Stimulated activated CD4-positive, alpha-beta T cell treated with anti-CD3 and anti-CD28 coated beads, Interleukin-2, amount 100 ng/mL, for 24 hours (primary cell): ENCODE results near the gene CCDC148.

Source experiments
- DNase-seq, 2 donors: peaks; one replicate each; pipeline ENCODE4 v3.0.0-alpha.2; 2020

Gene CCDC148

DNA sequence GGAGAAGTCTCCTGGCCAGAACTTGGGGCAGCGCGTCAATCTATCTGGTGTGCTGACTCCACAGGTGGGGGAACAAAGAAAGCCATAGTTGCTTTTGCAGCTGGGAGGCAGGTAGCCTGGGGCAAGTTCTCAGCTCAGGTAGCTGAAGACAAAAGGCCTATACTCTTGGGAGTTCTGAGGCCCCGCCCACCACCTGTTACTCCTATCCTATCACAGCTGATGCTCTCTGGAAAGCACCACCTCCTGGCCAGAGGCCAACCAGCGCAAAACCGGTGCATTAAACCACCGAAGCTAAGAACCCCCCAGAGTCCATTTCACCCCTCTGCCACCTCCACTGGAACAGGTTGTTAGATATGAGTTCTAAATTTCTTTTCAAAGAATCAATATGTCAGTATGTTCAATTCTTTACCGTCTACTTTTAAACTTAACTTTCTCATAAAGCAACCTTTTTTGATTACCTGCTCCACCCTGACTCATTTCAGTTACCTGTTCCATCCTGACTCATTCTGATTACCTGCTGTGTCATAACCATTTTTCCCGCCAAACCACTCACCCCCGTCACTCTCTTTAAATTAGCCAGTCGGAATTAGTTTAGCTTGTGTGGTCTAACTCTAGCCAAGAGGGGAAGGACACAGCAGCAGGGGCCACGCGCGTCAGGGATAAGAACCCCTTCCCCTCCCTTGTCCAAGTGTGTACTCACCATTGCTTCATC, 311.5 kb downstream of the CCDC148 start:
- no peak for DNase-seq

DNA sequence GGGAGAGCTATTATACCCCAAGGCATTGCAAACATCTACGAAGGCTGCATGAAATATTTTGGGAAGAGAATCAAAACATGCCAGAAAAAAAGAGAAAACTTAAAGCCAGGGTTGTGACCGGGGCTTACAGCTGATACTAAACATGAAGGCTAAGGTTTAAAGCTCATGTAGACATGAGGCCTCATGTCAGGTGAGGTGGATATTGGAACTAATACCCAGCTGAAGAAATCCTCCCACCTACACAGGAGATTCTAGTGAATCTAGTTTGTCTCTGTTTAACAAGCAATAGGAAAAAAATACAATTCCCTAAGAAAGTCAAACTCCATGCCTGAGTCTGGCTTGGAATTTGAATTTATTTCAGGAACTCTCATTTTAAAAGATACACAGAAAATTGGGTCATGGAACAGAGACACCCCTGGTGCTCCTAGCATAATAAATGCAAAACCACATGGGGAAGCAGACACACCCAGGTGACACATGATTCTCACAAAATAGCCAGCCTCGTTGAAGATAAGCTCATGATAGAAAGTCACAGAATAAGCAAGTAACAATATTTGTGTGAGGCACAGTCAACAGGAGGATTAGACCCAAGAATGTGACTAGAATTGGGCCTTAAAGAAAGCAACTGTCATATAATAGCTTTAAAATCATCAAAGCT, 312.7 kb downstream of the CCDC148 start:
- DNase-seq = no peak

DNA sequence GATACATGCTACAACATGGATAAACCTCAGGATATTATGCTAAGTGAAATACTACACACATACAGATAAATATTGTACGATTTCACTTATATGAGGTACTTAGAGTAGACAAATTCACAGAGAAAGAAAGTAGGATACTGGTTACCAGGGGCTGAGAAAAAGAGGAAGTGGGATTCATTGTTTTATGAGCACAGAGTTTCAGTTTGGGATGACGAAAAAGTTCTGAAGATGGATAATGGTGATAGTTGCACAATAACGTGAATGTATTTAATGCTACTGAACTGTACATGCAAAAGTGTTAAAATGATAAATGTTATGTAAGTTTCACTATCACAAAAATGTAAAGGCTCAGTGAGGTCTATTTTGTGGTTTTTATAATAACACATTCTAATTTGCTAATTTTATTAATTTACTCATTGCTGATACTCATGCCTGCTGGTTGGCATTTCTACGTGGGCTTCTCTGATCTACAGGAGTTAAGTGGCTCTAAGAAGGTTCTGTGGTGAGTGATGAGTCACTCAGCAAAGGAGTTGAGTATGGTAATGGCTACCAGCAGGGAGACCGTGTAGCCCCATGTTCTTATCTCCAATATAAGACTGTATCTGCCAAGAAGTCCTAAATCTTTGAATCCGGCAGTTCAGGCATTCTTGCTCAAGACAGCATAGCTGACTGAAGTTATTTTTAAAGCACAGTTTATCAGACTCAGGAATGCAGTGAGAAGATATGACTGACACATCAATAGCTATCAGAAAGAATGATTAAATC, 313.8 kb downstream of the CCDC148 start:
- no peak for DNase-seq

DNA sequence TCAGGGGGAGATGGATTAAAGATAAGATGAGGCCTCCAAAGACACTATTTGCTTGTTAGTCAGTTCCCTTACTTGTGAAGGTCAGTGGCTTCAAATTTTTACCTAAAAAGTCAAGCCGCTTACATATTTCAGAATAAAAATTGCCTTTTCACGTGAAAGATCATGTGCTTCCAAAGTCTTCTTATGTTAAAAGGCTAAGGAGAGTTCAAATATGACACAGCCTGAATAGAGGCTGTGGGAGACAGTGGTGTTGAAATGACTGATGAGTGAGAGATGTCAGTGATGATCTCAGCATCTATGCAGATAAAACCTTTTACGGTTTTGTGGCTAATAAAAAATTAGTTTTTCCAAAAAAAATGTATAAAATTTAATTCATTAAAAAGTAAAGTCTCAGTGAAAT, 314.4 kb downstream of the CCDC148 start:
- no peak for DNase-seq

DNA sequence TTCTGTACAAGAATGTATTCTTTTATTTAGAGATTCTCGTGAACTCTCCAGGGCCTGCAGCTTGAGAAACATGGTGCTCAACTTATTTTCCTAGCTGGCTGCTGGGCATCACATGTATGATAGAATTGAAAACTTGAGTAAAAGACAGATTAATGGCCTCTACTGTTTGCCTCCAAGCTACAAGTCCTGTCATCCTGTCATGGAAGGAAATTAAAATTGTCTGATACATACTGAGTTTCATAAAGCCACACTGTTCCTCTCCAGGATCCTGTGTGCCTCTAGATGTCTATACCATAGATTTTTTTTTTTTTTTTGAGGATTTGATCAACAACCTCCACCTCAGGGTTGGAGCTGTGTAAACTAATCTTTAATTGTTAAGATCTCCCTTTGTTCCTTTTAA, 316.4 kb downstream of the CCDC148 start:
- DNase-seq = no peak

DNA sequence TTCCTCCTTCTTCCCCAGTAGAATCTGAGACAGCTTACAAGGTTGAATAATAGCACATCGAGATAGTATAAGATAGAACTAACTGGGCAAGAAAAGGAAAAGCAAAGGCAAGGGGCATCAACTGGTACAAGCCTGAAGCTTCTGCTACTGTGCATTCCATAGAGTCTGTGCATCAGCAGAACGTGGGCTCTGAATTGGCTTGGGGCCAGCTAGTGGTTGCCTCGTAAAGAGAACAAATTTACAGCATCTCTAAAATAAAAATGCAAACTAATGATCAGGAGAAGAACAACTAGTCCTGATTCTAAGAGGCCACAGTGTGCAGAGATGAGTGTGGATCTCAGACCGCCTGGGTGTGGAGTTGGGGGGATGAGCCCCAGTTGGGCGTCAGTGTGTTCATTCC, 318.3 kb downstream of the CCDC148 start:
- DNase-seq = no peak

DNA sequence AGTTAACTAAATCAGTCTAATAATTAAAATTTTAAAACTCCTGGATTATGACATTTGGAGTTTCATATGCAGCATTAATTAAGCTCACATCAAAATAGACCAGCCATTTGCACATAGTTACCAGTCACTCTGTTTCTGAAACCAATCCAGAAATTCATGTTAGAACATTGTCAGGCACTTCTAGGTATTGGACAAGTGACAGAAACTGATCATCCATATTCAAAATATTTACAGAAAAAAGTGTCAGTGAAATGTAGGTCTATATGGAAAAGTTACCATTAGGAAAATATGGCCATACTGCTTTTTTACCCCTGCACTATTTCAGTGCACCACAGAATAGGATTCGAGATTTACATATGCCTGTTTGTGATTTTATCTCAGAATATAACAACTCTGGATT, 321.5 kb downstream of the CCDC148 start:
- DNase-seq = no peak

DNA sequence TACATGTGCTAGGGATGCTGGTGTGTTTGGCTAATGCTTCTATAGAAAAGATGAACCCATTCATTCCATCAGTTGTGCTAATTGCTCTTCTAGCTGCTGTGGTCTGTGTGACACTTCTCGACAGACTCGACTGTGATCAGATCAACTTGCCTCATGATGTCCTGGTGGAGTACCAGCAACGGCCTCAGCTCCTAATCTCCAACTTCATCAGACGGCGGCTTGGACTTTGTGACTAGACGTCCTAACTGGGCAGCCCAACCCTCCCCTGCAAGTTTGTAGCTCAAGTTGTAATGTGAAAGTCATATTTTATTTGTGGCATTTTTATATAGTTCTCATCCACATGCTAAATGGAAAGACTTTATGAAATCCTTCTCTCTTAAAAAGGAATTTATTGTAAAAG, 321.9 kb downstream of the CCDC148 start:
- DNase-seq = no peak

DNA sequence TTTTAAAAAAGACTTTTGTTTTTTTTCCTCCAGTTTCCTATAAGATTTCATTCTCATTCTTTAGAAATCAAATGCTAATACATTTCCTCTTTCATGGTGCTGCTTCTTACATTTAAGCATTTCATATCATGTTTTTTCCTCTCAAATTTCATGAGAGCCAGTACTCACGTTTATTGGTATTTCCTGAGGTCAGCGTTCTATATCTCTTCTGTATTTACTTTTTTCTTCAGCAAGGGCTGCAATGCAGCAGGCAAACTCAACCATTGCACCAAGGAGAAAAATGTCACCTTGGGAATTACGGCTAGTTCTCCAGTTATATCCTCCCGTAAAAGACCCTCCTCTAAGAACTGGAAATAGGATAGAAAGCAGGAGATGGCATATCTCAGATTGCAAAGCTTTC, 322.5 kb downstream of the CCDC148 start:
- no peak for DNase-seq

DNA sequence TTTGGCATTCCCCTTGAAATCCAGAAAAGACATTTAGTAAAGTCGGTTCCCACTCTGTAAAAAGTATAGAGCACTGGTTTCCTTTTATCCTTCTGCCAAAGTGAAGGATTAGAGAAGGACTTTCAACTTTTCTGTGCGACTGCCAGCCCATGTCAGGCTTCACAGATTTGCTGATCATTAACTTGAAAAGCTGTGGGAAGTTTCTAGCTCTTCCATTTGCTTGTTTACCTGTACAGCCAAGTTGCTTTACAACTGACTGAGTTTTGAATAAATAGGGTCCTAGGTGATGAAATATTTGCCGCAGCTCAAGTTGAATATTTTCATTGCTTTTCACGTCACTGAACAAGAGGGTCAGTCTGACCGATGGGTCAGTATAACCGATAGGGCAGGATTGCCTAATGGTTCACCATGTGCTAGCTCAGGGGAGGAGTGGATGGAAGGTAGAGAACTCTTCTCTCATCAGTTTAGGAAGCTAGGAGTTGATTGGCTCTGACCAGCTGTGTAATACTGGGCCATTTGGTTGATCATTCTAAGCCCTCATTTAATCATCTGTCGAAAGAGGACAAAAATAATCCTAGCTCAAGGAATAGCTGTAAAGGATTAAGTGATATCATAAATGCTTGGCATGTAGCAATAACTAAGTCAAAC, 324.5 kb downstream of the CCDC148 start:
- DNase-seq = no peak

DNA sequence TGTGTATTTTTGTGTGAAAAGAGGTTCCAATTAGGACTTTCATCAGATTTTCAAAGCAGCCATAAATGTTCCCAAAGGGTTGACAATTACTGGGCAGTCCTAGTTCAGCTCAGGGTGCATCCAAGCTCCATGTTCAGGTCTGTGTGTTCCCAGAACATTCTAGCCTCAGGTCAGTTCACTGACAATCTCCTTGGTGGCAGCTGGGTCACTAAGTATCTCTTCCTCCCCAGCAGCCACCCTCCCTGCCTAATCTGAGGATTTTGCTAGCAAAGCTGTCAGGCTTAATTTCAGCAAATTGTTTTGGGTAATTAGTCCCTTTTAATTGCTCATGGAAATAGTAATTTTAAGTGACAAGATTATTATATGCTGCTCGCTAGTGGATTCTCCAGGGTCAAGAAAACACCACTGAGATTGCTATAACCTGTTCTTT, 325.1 kb downstream of the CCDC148 start:
- DNase-seq = no peak

DNA sequence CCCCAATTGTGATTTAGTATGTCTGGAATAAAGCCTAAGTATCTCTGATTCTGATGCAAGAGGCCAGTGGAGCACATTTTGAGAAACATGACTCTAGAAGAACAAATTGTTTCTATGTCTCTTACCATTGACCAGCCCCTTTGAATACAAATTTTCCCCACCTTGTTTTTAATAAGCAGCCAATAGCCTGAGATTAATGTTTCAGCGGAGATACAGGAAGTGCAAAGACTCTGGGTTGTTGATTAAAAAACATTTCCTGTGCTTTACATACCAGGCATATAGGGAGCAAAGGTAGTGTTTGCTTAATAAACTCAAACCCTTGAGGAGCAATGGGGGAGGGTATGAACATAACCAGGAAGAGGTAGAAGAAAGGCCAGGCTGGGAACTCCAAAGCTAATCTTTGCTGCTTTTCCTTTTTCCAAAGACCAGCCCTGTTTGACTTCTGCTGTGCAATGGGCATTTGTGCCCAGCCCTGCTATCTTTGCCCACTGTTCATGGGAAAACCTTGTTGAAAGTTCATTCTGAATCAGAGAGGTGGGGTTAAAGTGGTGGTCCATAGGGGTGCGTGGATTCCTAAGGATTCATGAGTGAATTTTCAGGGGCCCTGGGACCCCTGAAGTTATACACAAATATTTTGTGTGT, 325.6 kb downstream of the CCDC148 start:
- DNase-seq = no peak

DNA sequence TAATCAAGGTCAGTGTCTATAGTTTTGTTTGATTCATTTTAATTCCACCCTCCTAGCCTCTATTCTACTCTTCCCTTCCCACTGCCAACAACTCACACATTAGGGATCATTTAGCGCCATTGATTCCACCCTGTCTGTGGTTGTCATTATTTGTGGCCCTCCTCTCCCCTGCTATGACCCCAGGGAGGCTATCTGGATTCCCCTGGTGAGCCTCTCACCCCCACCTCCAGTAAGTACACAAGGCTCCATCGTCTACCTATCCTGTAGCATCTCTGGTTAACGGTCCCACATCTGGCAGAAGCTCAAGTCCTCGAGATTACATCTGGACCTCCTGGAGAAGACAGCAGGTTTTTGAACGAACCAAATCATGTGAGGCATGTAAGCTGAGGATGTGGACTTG, 327.5 kb downstream of the CCDC148 start:
- no peak for DNase-seq

DNA sequence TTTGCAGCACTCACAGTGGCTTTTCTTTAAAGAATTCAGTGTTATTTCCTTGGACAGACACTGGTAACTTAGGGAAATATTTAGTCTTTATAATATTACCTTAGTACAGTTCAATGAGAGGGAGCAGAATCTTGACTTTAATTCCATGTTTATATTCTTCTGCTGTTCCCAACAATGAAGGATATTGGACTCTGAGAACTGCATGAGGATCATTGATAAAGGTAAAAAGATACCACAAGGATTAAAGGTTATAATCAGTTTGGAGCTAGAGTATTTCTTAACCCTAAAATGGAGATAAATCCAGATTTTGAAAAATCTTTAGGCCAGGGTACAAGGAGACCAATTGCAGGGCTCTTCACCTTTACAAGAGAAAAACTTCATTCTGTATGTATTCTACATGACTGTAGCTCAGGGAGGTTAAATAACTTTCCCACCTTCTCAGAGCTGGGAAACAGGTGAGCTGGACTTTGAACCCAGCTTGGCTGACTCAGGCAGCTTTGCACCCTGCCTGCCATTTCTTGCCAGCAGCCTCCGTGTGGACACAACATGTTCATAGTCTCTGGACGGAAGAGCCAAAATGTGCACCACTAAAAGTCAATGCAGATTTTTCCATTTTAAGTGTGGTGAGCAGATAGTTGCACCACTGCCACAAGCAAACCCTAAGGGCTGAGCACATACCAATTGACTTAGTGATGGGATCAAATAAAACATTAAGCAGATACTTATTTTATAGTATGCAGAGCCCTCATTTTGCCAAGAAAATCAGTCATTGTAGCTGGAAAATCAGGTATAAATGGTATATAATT, 328.2 kb downstream of the CCDC148 start:
- DNase-seq = no peak

DNA sequence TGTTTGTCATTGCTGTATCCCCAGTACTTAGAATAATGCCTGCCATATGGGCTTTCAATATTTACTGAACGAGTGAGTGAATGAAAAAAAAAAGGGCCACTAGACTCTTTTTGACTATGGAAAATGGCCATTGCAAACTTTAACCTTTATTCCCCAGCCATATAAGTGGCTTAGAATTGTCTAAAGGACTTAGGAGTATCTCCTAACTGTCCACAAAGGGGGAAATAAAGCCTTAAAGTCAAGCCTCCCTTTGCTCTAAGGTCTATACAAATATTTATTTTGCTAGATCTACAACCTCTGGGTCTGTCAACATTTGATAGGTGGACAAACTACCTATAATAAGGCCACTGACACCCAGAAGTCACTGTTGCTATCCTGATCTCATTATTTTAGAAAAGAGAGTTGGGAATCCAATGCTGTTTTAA, 329.2 kb downstream of the CCDC148 start:
- DNase-seq = no peak

DNA sequence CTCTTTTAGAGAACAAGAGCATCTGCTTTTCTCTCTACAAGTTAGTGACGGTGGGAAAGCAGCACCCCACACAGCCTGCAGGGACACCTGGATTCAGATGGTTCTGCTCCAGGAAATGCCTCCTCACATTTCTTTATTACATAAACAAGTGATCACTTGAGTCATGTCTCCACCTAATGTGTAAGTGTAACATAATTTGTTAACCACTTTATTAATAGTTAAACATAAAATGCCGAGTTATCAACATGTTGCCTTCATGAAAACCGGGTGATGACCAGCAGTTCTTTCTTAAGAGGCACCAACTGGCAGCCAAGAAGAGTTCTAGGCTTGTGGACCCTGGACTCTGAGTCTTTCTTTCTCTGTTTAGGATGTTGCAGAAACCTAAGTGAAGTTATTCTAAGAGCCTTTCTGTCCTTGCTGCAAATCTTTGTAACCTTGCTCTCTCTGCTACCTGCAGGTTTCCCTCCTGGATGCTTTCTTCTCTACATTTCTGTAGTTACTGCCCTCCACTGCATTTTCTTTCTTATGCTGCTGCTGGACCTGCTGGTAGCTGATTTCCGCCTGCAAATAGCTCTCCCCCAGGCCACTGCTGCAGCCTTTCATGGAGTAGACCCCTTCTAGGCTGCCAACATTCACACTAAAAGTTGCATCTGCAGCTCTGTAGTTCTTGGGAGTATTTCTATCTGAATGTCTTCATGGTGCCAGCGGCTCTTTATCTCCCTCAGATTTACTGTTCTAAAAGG, 330.6 kb downstream of the CCDC148 start:
- DNase-seq = no peak

DNA sequence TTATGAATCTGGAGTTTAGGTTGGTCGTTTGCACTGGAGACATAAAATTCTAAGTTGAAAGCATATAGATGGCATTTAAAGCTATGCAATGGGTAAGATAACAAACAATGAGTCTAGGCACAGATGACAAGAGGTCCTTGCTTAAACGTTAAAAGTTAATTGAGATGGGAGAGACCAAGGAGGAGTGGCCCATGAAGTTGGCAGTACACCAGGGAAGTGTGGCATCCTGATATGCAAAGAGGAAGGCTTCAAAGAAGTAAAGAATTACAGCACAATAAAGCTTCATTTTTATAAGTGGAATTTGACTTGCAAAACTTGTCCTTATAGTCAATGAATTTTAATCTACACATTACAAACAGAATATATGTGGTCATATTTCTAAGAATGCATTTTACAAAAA, 331.7 kb downstream of the CCDC148 start:
- no peak for DNase-seq
